MM.1S (cell line): Measurements from ENCODE around the gene BLID.

Source experiments
- DNase-seq: peaks from one replicate; pipeline ENCODE4 v3.0.0-alpha.2; 2015
- H2AFZ ChIP-seq: fragments of 300-600 bp; sonication (generic); 2 replicates; pipeline ENCODE4 v1.6.0; 2016; ENCODE audit warnings: antibody characterized with exemption, low read length
- H3F3A ChIP-seq: fragments of 300-600 bp; sonication (generic); 2 replicates; pipeline ENCODE4 v1.6.1; 2016; ENCODE audit warnings: mild to moderate bottlenecking, antibody characterized with exemption, low read length, moderate library complexity, mixed read lengths; ENCODE audit not compliant: insufficient read depth
- H3K27ac ChIP-seq: fragments of 300-600 bp; sonication (generic); 2 replicates; pipeline ENCODE4 v1.5.1; 2016; ENCODE audit warnings: mild to moderate bottlenecking, low read length
- H3K27me3 ChIP-seq: fragments of 300-600 bp; sonication (generic); replicated peaks from 2 replicates; pipeline ENCODE4 v1.6.0; 2016; ENCODE audit warnings: low read length; ENCODE audit not compliant: insufficient read depth
- H3K36me3 ChIP-seq: fragments of 300-600 bp; sonication (generic); replicated peaks from 2 replicates; pipeline ENCODE4 v1.6.1; 2016; ENCODE audit warnings: mild to moderate bottlenecking, low read length, mixed read lengths; ENCODE audit not compliant: insufficient read depth
- H3K4me1 ChIP-seq: fragments of 300-600 bp; sonication (generic); 2 replicates; pipeline ENCODE4 v1.6.1; 2016; ENCODE audit warnings: low read length, mixed read lengths
- H3K4me2 ChIP-seq: fragments of 300-600 bp; sonication (generic); 2 replicates; pipeline ENCODE4 v1.6.0; 2016; ENCODE audit warnings: low read depth, low read length
- H3K4me3 ChIP-seq: fragments of 300-600 bp; sonication (generic); 2 replicates; pipeline ENCODE4 v1.5.1; 2016; ENCODE audit warnings: low read length, mixed read lengths
- H3K79me2 ChIP-seq: fragments of 300-600 bp; sonication (generic); 2 replicates; pipeline ENCODE4 v1.6.1; 2016; ENCODE audit warnings: mixed run types, low read length, mixed read lengths
- H3K9ac ChIP-seq: fragments of 300-600 bp; sonication (generic); 2 replicates; pipeline ENCODE4 v1.6.1; 2016; ENCODE audit warnings: low read length, mixed read lengths
- H3K9me2 ChIP-seq: fragments of 300-600 bp; sonication (generic); replicated peaks from 2 replicates; pipeline ENCODE4 v1.6.1; 2016; ENCODE audit warnings: mild to moderate bottlenecking, low read length, mixed read lengths; ENCODE audit not compliant: insufficient read depth
- H3K9me3 ChIP-seq: fragments of 300-600 bp; sonication (generic); replicated peaks from 2 replicates; pipeline ENCODE4 v1.6.1; 2016; ENCODE audit warnings: mild to moderate bottlenecking, low read length, mixed read lengths; ENCODE audit not compliant: insufficient read depth
- H4K20me1 ChIP-seq: fragments of 300-600 bp; sonication (generic); 2 replicates; pipeline ENCODE4 v1.6.1; 2016; ENCODE audit warnings: mild to moderate bottlenecking, low read length, moderate library complexity, mixed read lengths; ENCODE audit not compliant: insufficient read depth
- EZH2 ChIP-seq: fragments of 300-600 bp; sonication (generic); optimal IDR thresholded peaks from 2 replicates; pipeline ENCODE3; 2017; ENCODE audit warnings: low read depth, mild to moderate bottlenecking, antibody characterized with exemption, low read length, mixed read lengths
- EZH2phosphoT487 ChIP-seq: fragments of 300-600 bp; sonication (generic); IDR thresholded peaks from 2 replicates; pipeline ENCODE4 v1.6.1; 2018; ENCODE audit warnings: antibody characterized with exemption, low read length
- TF ChIP-seq, protein P1 (sequence below): fragments of 300-600 bp; sonication (generic); IDR thresholded peaks from 2 replicates; pipeline ENCODE4 v1.5.1; 2016; ENCODE audit warnings: antibody characterized with exemption, low read length, mixed read lengths

BLID gene

GRCh38 chr11:122099374-122100036, 16.5 kb downstream of the BLID start:
- Histone ChIP-seq H4K20me1 (no peaks in the 10 kb centered on the region), H3K4me2 (no peak overlapping the region), H3K9me2 (no peaks in the 10 kb centered on the region), H3K36me3 (no peaks in the 10 kb centered on the region), H3K9me3 (no peaks in the 10 kb centered on the region), H3F3A (no peaks in the 10 kb centered on the region), H3K4me3 (no peak overlapping the region), H3K79me2 (no peaks in the 10 kb centered on the region), H3K4me1 (no peaks in the 10 kb centered on the region), H2AFZ (no peak overlapping the region), H3K27me3 (no peaks in the 10 kb centered on the region), H3K27ac (no peak overlapping the region), H3K9ac (no peak overlapping the region)
- TF ChIP-seq, protein P1, sequence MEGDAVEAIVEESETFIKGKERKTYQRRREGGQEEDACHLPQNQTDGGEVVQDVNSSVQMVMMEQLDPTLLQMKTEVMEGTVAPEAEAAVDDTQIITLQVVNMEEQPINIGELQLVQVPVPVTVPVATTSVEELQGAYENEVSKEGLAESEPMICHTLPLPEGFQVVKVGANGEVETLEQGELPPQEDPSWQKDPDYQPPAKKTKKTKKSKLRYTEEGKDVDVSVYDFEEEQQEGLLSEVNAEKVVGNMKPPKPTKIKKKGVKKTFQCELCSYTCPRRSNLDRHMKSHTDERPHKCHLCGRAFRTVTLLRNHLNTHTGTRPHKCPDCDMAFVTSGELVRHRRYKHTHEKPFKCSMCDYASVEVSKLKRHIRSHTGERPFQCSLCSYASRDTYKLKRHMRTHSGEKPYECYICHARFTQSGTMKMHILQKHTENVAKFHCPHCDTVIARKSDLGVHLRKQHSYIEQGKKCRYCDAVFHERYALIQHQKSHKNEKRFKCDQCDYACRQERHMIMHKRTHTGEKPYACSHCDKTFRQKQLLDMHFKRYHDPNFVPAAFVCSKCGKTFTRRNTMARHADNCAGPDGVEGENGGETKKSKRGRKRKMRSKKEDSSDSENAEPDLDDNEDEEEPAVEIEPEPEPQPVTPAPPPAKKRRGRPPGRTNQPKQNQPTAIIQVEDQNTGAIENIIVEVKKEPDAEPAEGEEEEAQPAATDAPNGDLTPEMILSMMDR, result no peak
- TF ChIP-seq EZH2 (no peak), EZH2phosphoT487 (no peak)
- no peak for DNase-seq

- no peaks in the 10 kb centered on the region for H4K20me1 ChIP-seq
- H3K36me3 ChIP-seq, result no peaks in the 10 kb centered on the region
- H3K4me3 ChIP-seq, result no peak overlapping the region
- no peaks in the 10 kb centered on the region for H3K79me2 ChIP-seq
- no peaks in the 10 kb centered on the region for H3K9me3 ChIP-seq
- TF ChIP-seq, protein P1, result no peak
- TF ChIP-seq EZH2phosphoT487 (no peak), EZH2 (no peak)
- no peaks in the 10 kb centered on the region for H3K4me1 ChIP-seq
- no peak for DNase-seq
- no peaks in the 10 kb centered on the region for H3F3A ChIP-seq
- no peak overlapping the region for H3K27ac ChIP-seq
- no peak overlapping the region for H3K4me2 ChIP-seq
- H3K9ac ChIP-seq, result no peak overlapping the region
- no peaks in the 10 kb centered on the region for H3K27me3 ChIP-seq
- H2AFZ ChIP-seq, result no peak overlapping the region
- H3K9me2 ChIP-seq, result no peaks in the 10 kb centered on the region
Observed at GRCh38 chr11:122098261-122098980, 17.6 kb downstream of the BLID start.

GRCh38 chr11:122097419-122098001, 18.5 kb downstream of the BLID start:
- no peak overlapping the region for H3K9ac ChIP-seq
- no peaks in the 10 kb centered on the region for H3K9me2 ChIP-seq
- no peaks in the 10 kb centered on the region for H3K79me2 ChIP-seq
- TF ChIP-seq EZH2 (no peak), EZH2phosphoT487 (no peak)
- TF ChIP-seq, protein P1, result no peak
- no peak overlapping the region for H3K27ac ChIP-seq
- H3K9me3 ChIP-seq, result no peaks in the 10 kb centered on the region
- no peaks in the 10 kb centered on the region for H3F3A ChIP-seq
- H3K4me1 ChIP-seq, result no peaks in the 10 kb centered on the region
- no peak for DNase-seq
- no peak overlapping the region for H3K4me2 ChIP-seq
- H4K20me1 ChIP-seq, result no peaks in the 10 kb centered on the region
- no peak overlapping the region for H2AFZ ChIP-seq
- no peak overlapping the region for H3K4me3 ChIP-seq
- no peaks in the 10 kb centered on the region for H3K36me3 ChIP-seq
- no peaks in the 10 kb centered on the region for H3K27me3 ChIP-seq
